ENCODE measurements around the gene PIK3AP1. TPM values are rescaled to one million over a fixed set of nuclear protein-coding genes. Genes with fewer than 3 reads are reported as not detected.

The PIK3AP1 gene
- total RNA-seq, 1 donor from 2014 or later: 5.4 TPM

- H3K27ac ChIP-seq (replicated peaks): no peak overlapping the region
- H3K9me3 ChIP-seq (replicated peaks): no peaks in the 10 kb centered on the region
- no peaks in the 10 kb centered on the region for H3K36me3 ChIP-seq
- H3K4me1 ChIP-seq: peaks cover 12% of the 10 kb centered on the region
- no peak overlapping the region for H3K4me3 ChIP-seq
- TF ChIP-seq CTCF (IDR thresholded peaks at IDR 0.05; ENCODE audit: borderline replicate concordance): no peak
- intact Hi-C loops (cut with micrococcal nuclease): no loop called here
- no peaks in the 10 kb centered on the region for H3K27me3 ChIP-seq (ENCODE audit: low read depth)
- no peak for DNase-seq
Measured at GRCh38 chr10:96637709-96638108, 82.6 kb downstream of the PIK3AP1 start.

GRCh38 chr10:96636551-96636950 is 83.8 kb downstream of the PIK3AP1 start:
- Histone ChIP-seq H3K4me1 (peaks cover 13% of the 10 kb centered on the region), H3K27ac (replicated peaks) (no peak overlapping the region), H3K36me3 (no peaks in the 10 kb centered on the region), H3K27me3 (ENCODE audit: low read depth) (no peaks in the 10 kb centered on the region), H3K9me3 (replicated peaks) (no peaks in the 10 kb centered on the region), H3K4me3 (no peak overlapping the region)
- TF ChIP-seq CTCF (IDR thresholded peaks at IDR 0.05; ENCODE audit: borderline replicate concordance): no peak
- DNase-seq: no peak
- intact Hi-C loops (cut with micrococcal nuclease): no loop called here

GRCh38 chr10:96632974-96633710 is 87.2 kb downstream of the PIK3AP1 start:
- Histone ChIP-seq H3K4me3 (no peak overlapping the region), H3K27ac (replicated peaks) (no peak overlapping the region), H3K36me3 (no peaks in the 10 kb centered on the region), H3K4me1 (peaks cover 13% of the 10 kb centered on the region), H3K27me3 (ENCODE audit: low read depth) (no peaks in the 10 kb centered on the region), H3K9me3 (replicated peaks) (no peaks in the 10 kb centered on the region)
- TF ChIP-seq CTCF (IDR thresholded peaks at IDR 0.05; ENCODE audit: borderline replicate concordance): no peak
- no peak for DNase-seq
- intact Hi-C loops (cut with micrococcal nuclease): no loop called here

- no peaks in the 10 kb centered on the region for H3K36me3 ChIP-seq
- no peak for DNase-seq
- H3K4me3 ChIP-seq: no peak overlapping the region
- no peaks in the 10 kb centered on the region for H3K27me3 ChIP-seq (ENCODE audit: low read depth)
- no peak overlapping the region for H3K27ac ChIP-seq (replicated peaks)
- H3K4me1 ChIP-seq: peaks cover 4% of the 10 kb centered on the region
- intact Hi-C loops (cut with micrococcal nuclease): no loop called here
- no peaks in the 10 kb centered on the region for H3K9me3 ChIP-seq (replicated peaks)
- no peak for TF ChIP-seq CTCF (IDR thresholded peaks at IDR 0.05; ENCODE audit: borderline replicate concordance)
Measured at GRCh38 chr10:96627292-96627691, 93.0 kb downstream of the PIK3AP1 start.

- Histone ChIP-seq H3K4me1 (peaks cover 4% of the 10 kb centered on the region), H3K36me3 (no peaks in the 10 kb centered on the region), H3K27ac (replicated peaks) (no peak overlapping the region), H3K27me3 (ENCODE audit: low read depth) (no peaks in the 10 kb centered on the region), H3K9me3 (replicated peaks) (no peaks in the 10 kb centered on the region), H3K4me3 (no peak overlapping the region)
- no peak for TF ChIP-seq CTCF (IDR thresholded peaks at IDR 0.05; ENCODE audit: borderline replicate concordance)
- intact Hi-C loops (cut with micrococcal nuclease): no loop called here
- DNase-seq: no peak
Measured at GRCh38 chr10:96626795-96627194, 93.5 kb downstream of the PIK3AP1 start.
